Mesenchymal stem cell (in vitro differentiated cells and primary cell): ENCODE measurements around the gene TOM1L2.

Source experiments
- DNase-seq: peaks from one replicate; pipeline ENCODE4 v3.0.0-alpha.2; 2013
- H2AFZ ChIP-seq: one replicate; pipeline ENCODE4 v1.6.1; 2013; ENCODE audit warnings: low read depth, mild to moderate bottlenecking, control low read depth, inconsistent platforms, low read length, moderate library complexity
- H2AK5ac ChIP-seq: 2 replicates; pipeline ENCODE4 v1.6.1; 2013; ENCODE audit warnings: low read length, moderate library complexity, mild to moderate bottlenecking, inconsistent platforms; ENCODE audit not compliant: severe bottlenecking
- H2BK120ac ChIP-seq: one replicate; pipeline ENCODE4 v1.6.1; 2013; ENCODE audit warnings: low read depth, mild to moderate bottlenecking, inconsistent platforms, low read length, moderate library complexity
- H2BK12ac ChIP-seq, 2 experiments: one replicate each; pipeline ENCODE4 v1.6.1; 2013; ENCODE audit warnings: inconsistent platforms in 2 of 2, low read length in 2 of 2, mild to moderate bottlenecking in 2 of 2, moderate library complexity in 2 of 2, control low read depth in 1 of 2
- H2BK15ac ChIP-seq: one replicate; pipeline ENCODE4 v1.6.1; 2013; ENCODE audit warnings: mild to moderate bottlenecking, low read depth, inconsistent platforms; ENCODE audit not compliant: poor library complexity, severe bottlenecking
- H2BK5ac ChIP-seq: 2 replicates; pipeline ENCODE4 v1.6.1; 2013; ENCODE audit warnings: low read depth, mild to moderate bottlenecking, low read length, control low read depth, inconsistent platforms; ENCODE audit not compliant: poor library complexity, severe bottlenecking
- H3K14ac ChIP-seq, 2 experiments: one replicate each; pipeline ENCODE4 v1.6.1; 2013; ENCODE audit warnings: inconsistent platforms in 2 of 2, low read length in 2 of 2, control low read depth in 1 of 2, mild to moderate bottlenecking in 1 of 2, moderate library complexity in 1 of 2
- H3K18ac ChIP-seq, 2 experiments: one replicate each; pipeline ENCODE4 v1.6.1; 2013; ENCODE audit warnings: inconsistent platforms in 2 of 2, low read length in 2 of 2, control low read depth in 1 of 2, low read depth in 1 of 2, mild to moderate bottlenecking in 1 of 2
- H3K23ac ChIP-seq, 2 experiments: one replicate each; pipeline ENCODE4 v1.6.1; 2013; ENCODE audit warnings: inconsistent platforms in 2 of 2, low read length in 2 of 2, mild to moderate bottlenecking in 2 of 2, moderate library complexity in 2 of 2, control low read depth in 1 of 2
- H3K27ac ChIP-seq: 2 replicates; pipeline ENCODE4 v1.5.1; 2013; ENCODE audit warnings: mild to moderate bottlenecking, moderate library complexity, low read length, control low read depth, inconsistent platforms; ENCODE audit not compliant: poor library complexity, severe bottlenecking
- H3K27me3 ChIP-seq, 2 experiments: 2 replicates each; pipeline versions ENCODE4 v1.6.1 to v1.7.0; 2013; ENCODE audit warnings: low read length in 2 of 2, mild to moderate bottlenecking in 2 of 2, moderate library complexity in 2 of 2, control low read depth in 1 of 2, inconsistent platforms in 1 of 2; ENCODE audit not compliant: control insufficient read depth in 1 of 2, insufficient read depth in 1 of 2
- H3K36me3 ChIP-seq, 2 experiments: 2 replicates each; pipeline versions ENCODE4 v1.6.1 to v1.7.0; 2013; ENCODE audit warnings: low read length in 2 of 2, control low read depth in 1 of 2, inconsistent platforms in 1 of 2, low read depth in 1 of 2, mild to moderate bottlenecking in 1 of 2; ENCODE audit not compliant: insufficient read depth in 2 of 2, control insufficient read depth in 1 of 2
- H3K4ac ChIP-seq, 2 experiments: one replicate each; pipeline ENCODE4 v1.6.1; 2013; ENCODE audit warnings: inconsistent platforms in 2 of 2, low read length in 2 of 2, mild to moderate bottlenecking in 2 of 2, moderate library complexity in 2 of 2, control low read depth in 1 of 2, low read depth in 1 of 2
- H3K4me1 ChIP-seq: 2 replicates; pipeline ENCODE4 v1.6.1; 2013; ENCODE audit warnings: low read depth, low read length, control low read depth; ENCODE audit not compliant: control insufficient read depth, insufficient read depth
- H3K4me2 ChIP-seq: 2 replicates; pipeline ENCODE4 v1.6.1; 2013; ENCODE audit warnings: low read length, mild to moderate bottlenecking, inconsistent platforms; ENCODE audit not compliant: poor library complexity, severe bottlenecking
- H3K4me3 ChIP-seq, 2 experiments: 2 replicates each; pipeline versions ENCODE4 v1.5.1 to v1.7.0; 2013; ENCODE audit warnings: low read length in 2 of 2, mild to moderate bottlenecking in 2 of 2, control low read depth in 1 of 2, low read depth in 1 of 2; ENCODE audit not compliant: insufficient read depth in 1 of 2
- H3K79me1 ChIP-seq: replicated peaks from 2 replicates; pipeline ENCODE4 v1.6.1; 2013; ENCODE audit warnings: mild to moderate bottlenecking, control low read depth, low read length, inconsistent platforms; ENCODE audit not compliant: poor library complexity, severe bottlenecking
- H3K9ac ChIP-seq: 2 replicates; pipeline ENCODE4 v1.7.0; 2013; ENCODE audit warnings: mild to moderate bottlenecking, low read length, moderate library complexity
- H3K9me3 ChIP-seq: 2 replicates; pipeline ENCODE4 v1.7.0; 2013; ENCODE audit warnings: mild to moderate bottlenecking, low read length; ENCODE audit not compliant: control insufficient read depth
- H4K8ac ChIP-seq: one replicate; pipeline ENCODE4 v1.6.1; 2013; ENCODE audit warnings: inconsistent platforms, mild to moderate bottlenecking, low read length, moderate library complexity
- H4K91ac ChIP-seq: one replicate; pipeline ENCODE4 v1.6.1; 2013; ENCODE audit warnings: mild to moderate bottlenecking, low read length, inconsistent platforms
- WGBS: methylation state at CpG from one replicate; pipeline ENCODE4 v1.1.7; 2013; ENCODE audit warnings: mixed read lengths; 5-methylcytosine and 5-hydroxymethylcytosine counted together

The TOM1L2 gene

DNA sequence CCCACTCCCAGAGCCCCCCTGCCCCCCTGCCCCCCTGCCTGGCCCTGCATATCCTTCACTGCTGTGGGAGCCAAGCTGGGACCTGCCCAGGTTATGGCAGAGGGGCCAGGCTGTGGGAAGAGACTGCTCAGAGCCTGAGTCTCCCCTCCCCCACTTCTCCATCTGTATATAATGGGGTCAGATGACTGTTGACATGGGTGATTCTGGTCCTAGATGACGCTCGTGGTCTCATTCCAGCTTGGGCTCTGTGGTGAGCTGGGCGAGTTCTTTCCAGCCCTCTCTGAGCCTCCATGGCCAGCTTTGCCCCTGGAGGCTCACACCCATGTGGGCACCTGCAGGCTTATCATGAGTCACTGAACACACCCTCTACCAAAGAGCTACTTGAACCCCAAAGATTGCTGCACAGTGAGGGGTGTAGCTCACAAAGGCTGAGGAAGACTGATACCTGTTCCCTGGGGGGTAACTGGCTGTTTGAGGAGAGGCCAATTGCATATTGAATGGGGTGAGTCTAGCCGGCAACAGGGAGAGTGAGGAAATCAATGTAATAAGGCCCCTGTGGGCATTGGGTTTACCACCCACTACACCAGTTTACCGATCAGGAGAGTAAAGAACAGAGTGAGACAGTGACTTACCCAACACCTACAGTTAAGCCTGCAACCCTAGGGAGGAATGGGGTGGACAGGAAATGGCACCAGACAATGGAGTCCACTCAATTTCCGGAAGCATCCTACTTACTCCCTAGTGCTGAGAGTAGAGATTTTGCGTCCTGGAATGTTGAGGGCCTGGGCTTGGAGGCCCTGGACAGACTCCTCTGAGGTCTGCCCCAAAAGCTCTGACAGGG is 131.2 kb downstream of the TOM1L2 start:
- no peaks in the 10 kb centered on the region for H3K79me1 ChIP-seq
- no peaks in the 10 kb centered on the region for H3K9me3 ChIP-seq
- H3K4me3 ChIP-seq, result no peak overlapping the region
- H3K23ac ChIP-seq, result no peak overlapping the region
- H2BK120ac ChIP-seq, result peak overlapping the region; percentile 100
- peak overlapping the region in 1 of 2 experiments; percentile 31 for H3K14ac ChIP-seq
- DNase-seq, result peak; percentile 80
- peak overlapping the region; percentile 100 for H4K91ac ChIP-seq
- peak overlapping the region; percentile 29 to 99 for H2BK12ac ChIP-seq
- peak overlapping the region; percentile 69 to 93 for H3K4ac ChIP-seq
- peak overlapping the region; percentile 69 for H2AK5ac ChIP-seq
- peak overlapping the region; percentile 84 for H3K27ac ChIP-seq
- peaks cover 0 to 11% of the 10 kb centered on the region in 2 experiments for H3K36me3 ChIP-seq
- H4K8ac ChIP-seq, result peak overlapping the region; percentile 96
- H3K4me1 ChIP-seq, result peaks cover 29% of the 10 kb centered on the region
- H3K18ac ChIP-seq, result peak overlapping the region; percentile 97 to 99
- H3K4me2 ChIP-seq, result no peak overlapping the region
- 41% methylated on average over 4 of the region's 7 CpGs for WGBS
- H2BK5ac ChIP-seq, result no peak overlapping the region
- no peaks in the 10 kb centered on the region for H3K27me3 ChIP-seq
- H3K9ac ChIP-seq, result peak overlapping the region; percentile 90
- H2AFZ ChIP-seq, result no peak overlapping the region
- peak overlapping the region; percentile 96 for H2BK15ac ChIP-seq

- Histone ChIP-seq H3K14ac (peak overlapping the region in 1 of 2 experiments; percentile 93), H3K4me1 (peaks cover 38% of the 10 kb centered on the region), H2BK15ac (peak overlapping the region; percentile 96), H3K9ac (peak overlapping the region; percentile 90), H2BK12ac (peak overlapping the region; percentile 81 to 95), H2AK5ac (peak overlapping the region; percentile 81), H3K9me3 (no peaks in the 10 kb centered on the region), H4K91ac (peak overlapping the region; percentile 100), H3K4ac (peak overlapping the region; percentile 90 to 99), H2AFZ (peak overlapping the region; percentile 74), H4K8ac (peak overlapping the region; percentile 96), H2BK120ac (peak overlapping the region; percentile 100), H2BK5ac (peak overlapping the region; percentile 79), H3K27ac (peak overlapping the region; percentile 84), H3K27me3 (no peaks in the 10 kb centered on the region), H3K4me3 (peak overlapping the region; percentile 50 to 58), H3K79me1 (peaks cover 3% of the 10 kb centered on the region), H3K4me2 (peak overlapping the region; percentile 74), H3K36me3 (peaks cover 0 to 2% of the 10 kb centered on the region in 2 experiments), H3K23ac (peak overlapping the region in 1 of 2 experiments; percentile 29), H3K18ac (peak overlapping the region; percentile 97 to 99)
- 8% methylated on average over 71 of the region's 71 CpGs for WGBS
- peak; percentile 96 for DNase-seq
Observed at GRCh38 chr17:17839791-17840707, 132.2 kb downstream of the TOM1L2 start.

DNA sequence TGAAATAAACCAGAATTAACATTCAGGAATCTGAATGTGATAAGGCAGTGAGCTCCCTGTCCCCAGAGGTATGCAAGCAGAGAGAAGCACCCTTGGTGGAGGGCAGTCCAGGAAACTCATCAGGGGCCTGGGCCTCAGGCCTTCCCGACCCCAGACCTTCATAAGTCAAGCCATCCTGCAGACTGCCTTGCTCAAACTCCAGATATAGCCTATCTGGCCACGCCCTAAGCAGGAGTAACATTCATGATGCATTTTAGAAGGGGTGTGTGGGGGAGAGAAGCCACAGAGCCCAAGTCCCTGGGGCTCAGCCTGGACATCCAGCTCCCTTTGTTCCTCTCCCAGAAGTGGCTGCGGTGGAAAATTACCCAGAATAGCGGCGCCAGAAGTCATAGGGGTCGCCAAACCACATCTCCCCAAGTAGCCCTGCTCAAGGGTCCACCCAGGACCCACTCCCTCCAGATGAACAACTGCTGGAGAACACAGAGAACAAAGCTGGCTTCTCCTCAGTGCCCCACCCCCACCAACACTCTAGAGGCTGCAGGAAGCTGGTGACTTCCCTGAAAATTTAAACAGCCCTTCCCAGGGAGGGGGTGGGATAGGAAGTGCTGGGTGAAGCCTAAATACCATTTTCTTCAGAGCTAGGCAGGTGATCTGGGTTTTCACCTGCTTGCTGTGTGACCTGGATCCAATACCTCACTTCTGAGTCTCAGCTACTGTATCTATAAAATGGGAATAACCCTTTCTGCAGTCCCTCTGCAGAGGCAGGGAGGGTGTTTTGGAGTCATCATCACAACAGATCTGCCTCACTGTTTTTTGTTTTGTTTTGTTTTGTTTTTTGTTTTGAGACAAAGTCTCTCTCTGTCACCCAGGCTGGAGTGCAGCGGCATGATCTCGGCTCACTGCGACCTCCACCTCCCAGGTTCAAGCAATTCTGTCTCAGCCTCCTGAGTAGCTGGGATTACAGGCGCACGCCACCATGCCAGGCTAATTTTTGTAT is 133.9 kb downstream of the TOM1L2 start:
- H3K14ac ChIP-seq, result peak overlapping the region in 1 of 2 experiments; percentile 49
- no peaks in the 10 kb centered on the region for H3K36me3 ChIP-seq
- peak overlapping the region; percentile 80 to 97 for H2BK12ac ChIP-seq
- no peaks in the 10 kb centered on the region for H3K27me3 ChIP-seq
- peak overlapping the region in 1 of 2 experiments; percentile 54 for H3K23ac ChIP-seq
- WGBS, result 59% methylated on average over 11 of the region's 11 CpGs
- H3K4me3 ChIP-seq, result peak overlapping the region in 1 of 2 experiments; percentile 84
- peak overlapping the region; percentile 97 for H3K9ac ChIP-seq
- no peak overlapping the region for H3K27ac ChIP-seq
- no peaks in the 10 kb centered on the region for H3K9me3 ChIP-seq
- peak overlapping the region; percentile 91 for H2BK120ac ChIP-seq
- H4K91ac ChIP-seq, result peak overlapping the region; percentile 90
- H2AK5ac ChIP-seq, result peak overlapping the region; percentile 79
- DNase-seq, result peak; percentile 81
- H3K4me2 ChIP-seq, result no peak overlapping the region
- peaks cover 46% of the 10 kb centered on the region for H3K4me1 ChIP-seq
- H3K4ac ChIP-seq, result peak overlapping the region; percentile 93 to 97
- H2BK15ac ChIP-seq, result peak overlapping the region; percentile 98
- H3K79me1 ChIP-seq, result peaks cover 4% of the 10 kb centered on the region
- peak overlapping the region; percentile 93 to 95 for H3K18ac ChIP-seq
- H2AFZ ChIP-seq, result no peak overlapping the region
- peak overlapping the region; percentile 95 for H4K8ac ChIP-seq
- H2BK5ac ChIP-seq, result no peak overlapping the region
